HG03135 (cell line): ENCODE results near the gene KIF18A.

Source experiments
- ATAC-seq: cut with Tn5 transposase; IDR thresholded peaks from one replicate; pipeline ENCODE4 v1.9.1; 2021; ENCODE audit warnings: mild to moderate bottlenecking, moderate library complexity; ENCODE audit not compliant: unreplicated experiment

Gene KIF18A

DNA sequence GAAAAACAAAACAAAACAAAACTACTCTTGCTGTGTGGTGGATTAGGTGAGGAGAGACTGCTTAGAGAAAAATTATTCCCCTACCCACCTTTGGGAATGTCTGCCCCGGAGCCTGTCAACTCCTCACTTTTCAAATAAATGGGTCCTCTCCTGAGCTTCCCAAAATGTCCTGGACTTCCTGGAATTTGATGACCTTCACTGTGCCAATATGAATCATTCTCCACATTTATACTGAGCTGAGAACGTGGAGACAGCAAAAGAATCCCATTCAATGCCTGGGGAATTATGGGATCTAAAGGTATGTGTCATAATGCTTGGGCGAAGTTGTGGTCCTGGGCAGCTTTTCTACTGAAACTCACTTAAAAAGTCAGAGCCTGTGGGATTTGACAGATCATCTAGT is 136.8 kb downstream of the KIF18A start:
- ATAC-seq: no peak
